Breast epithelium (tissue), 3 donors: ENCODE results near the gene PNPO.

Experiments used
- POLR2AphosphoS5 ChIP-seq, 3 donors: sonication (generic); formaldehyde crosslinking; IDR thresholded peaks; one replicate each; pipeline ENCODE4 v1.6.1; 2017; ENCODE audit warnings: antibody characterized with exemption in 3 of 3
- TF ChIP-seq, protein P1 (sequence below), 3 donors: fragments of 450-650 bp; IDR thresholded peaks; one replicate each; pipeline ENCODE4 v1.5.1; 2016 to 2017; ENCODE audit warnings: antibody characterized with exemption in 3 of 3, mild to moderate bottlenecking in 3 of 3, moderate library complexity in 3 of 3

DNA sequence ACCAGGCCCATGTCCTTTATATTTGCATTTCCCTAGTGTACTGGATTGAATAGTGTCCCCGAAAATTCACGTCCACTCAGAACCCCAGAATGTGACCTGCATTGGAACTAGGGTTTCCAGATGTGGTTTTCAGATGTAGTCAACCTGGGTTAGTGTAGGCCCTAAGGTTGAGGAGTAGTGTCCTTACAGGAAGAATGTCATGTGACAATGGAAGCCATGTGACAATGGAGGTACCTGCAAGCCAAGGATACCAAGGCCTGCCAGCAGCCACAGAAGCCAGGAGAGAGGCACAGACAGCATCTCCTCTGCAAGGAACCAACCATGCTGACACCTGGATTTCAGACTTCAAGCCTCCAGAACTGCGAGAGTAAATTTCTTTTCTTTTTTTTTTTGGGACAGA is 21.5 kb downstream of the PNPO start:
- TF ChIP-seq, protein P1, sequence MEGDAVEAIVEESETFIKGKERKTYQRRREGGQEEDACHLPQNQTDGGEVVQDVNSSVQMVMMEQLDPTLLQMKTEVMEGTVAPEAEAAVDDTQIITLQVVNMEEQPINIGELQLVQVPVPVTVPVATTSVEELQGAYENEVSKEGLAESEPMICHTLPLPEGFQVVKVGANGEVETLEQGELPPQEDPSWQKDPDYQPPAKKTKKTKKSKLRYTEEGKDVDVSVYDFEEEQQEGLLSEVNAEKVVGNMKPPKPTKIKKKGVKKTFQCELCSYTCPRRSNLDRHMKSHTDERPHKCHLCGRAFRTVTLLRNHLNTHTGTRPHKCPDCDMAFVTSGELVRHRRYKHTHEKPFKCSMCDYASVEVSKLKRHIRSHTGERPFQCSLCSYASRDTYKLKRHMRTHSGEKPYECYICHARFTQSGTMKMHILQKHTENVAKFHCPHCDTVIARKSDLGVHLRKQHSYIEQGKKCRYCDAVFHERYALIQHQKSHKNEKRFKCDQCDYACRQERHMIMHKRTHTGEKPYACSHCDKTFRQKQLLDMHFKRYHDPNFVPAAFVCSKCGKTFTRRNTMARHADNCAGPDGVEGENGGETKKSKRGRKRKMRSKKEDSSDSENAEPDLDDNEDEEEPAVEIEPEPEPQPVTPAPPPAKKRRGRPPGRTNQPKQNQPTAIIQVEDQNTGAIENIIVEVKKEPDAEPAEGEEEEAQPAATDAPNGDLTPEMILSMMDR (IDR thresholded peaks at IDR 0.05) = no peak
- no peak for TF ChIP-seq POLR2AphosphoS5 (IDR thresholded peaks at IDR 0.05)
